Mammary epithelial cell (primary cell): Measurements from ENCODE around the gene ITGB1BP1.

Source experiments
- EZH2 ChIP-seq: IDR thresholded peaks from 2 replicates; pipeline ENCODE4 v1.6.1; 2012; ENCODE audit warnings: low read length, inconsistent platforms, borderline replicate concordance
- TF ChIP-seq, protein P1 (sequence below), 2 donors: IDR thresholded peaks in 1 of 2; conservative IDR thresholded peaks in 1 of 2; 2 replicates each; pipeline ENCODE4 v1.5.1; 2011 to 2012; ENCODE audit warnings: inconsistent platforms in 2 of 2, low read length in 2 of 2, mild to moderate bottlenecking in 2 of 2, control low read depth in 1 of 2, low read depth in 1 of 2; ENCODE audit not compliant: insufficient read depth in 1 of 2; ENCODE audit errors: extremely low read depth in 1 of 2

GRCh38 chr2:9415516-9416169, 7.7 kb downstream of the ITGB1BP1 start:
- TF ChIP-seq, protein P1, sequence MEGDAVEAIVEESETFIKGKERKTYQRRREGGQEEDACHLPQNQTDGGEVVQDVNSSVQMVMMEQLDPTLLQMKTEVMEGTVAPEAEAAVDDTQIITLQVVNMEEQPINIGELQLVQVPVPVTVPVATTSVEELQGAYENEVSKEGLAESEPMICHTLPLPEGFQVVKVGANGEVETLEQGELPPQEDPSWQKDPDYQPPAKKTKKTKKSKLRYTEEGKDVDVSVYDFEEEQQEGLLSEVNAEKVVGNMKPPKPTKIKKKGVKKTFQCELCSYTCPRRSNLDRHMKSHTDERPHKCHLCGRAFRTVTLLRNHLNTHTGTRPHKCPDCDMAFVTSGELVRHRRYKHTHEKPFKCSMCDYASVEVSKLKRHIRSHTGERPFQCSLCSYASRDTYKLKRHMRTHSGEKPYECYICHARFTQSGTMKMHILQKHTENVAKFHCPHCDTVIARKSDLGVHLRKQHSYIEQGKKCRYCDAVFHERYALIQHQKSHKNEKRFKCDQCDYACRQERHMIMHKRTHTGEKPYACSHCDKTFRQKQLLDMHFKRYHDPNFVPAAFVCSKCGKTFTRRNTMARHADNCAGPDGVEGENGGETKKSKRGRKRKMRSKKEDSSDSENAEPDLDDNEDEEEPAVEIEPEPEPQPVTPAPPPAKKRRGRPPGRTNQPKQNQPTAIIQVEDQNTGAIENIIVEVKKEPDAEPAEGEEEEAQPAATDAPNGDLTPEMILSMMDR (conservative IDR thresholded peaks at IDR 0.05 in 1 of 2, IDR thresholded peaks at IDR 0.05 in 1 of 2; ENCODE audit: extremely low read depth in 1 of 2, insufficient read depth in 1 of 2, low read depth in 1 of 2, low read length in 2 of 2) = no peak
- no peak for TF ChIP-seq EZH2
